ENCODE measurements around the gene GPC1.

GRCh38 chr2:240459401-240460252, 24.2 kb downstream of the GPC1 start:
- TF ChIP-seq CTCF (IDR thresholded peaks at IDR 0.05; ENCODE audit: low read depth, low read length) (no peak), EZH2phosphoT487 (IDR thresholded peaks at IDR 0.05; ENCODE audit: low read depth) (no peak)

Data from OCI-LY3 (cell line).